Hematopoietic multipotent progenitor cell treated with erythropoietin and hydrocortisone succinate and interleukin-3 and kit ligand, for 17 days (in vitro differentiated cells): ENCODE results near the gene LRRFIP1.
"Not testable (repeated sequence)": the region's sequence is repeated elsewhere in the genome, so short reads cannot be mapped to it uniquely, and the experiment has no call there.

ENCODE experiments used
- DNase-seq: peaks from one replicate; pipeline ENCODE4 v3.0.0-alpha.2; 2015; ENCODE audit warnings: low spot score

Gene LRRFIP1

GRCh38 chr2:237627441-237628246 is at the start of gene LRRFIP1:
Gene LRRFIP1 (plus strand): TSS chr2:237627587. CDS start chr2:237627645, 58 bp downstream.
- DNase-seq: no peak

- no peak for DNase-seq
These were observed 49.2 kb upstream of the LRRFIP1 start for GRCh38 chr2:237577956-237578870.

- no peak for DNase-seq
These were observed 46.1 kb upstream of the LRRFIP1 start for GRCh38 chr2:237581326-237581725.

- no peak for DNase-seq
These were observed 45.3 kb upstream of the LRRFIP1 start for GRCh38 chr2:237581751-237582746.

GRCh38 chr2:237583385-237584295 is 43.7 kb upstream of the LRRFIP1 start:
- no peak for DNase-seq

GRCh38 chr2:237585590-237586221 is 41.7 kb upstream of the LRRFIP1 start:
- no peak for DNase-seq

- no peak for DNase-seq
These were observed 39.2 kb upstream of the LRRFIP1 start for GRCh38 chr2:237588044-237588696.

- no peak for DNase-seq
These were observed 36.9 kb upstream of the LRRFIP1 start, which contains the start of gene RAB17 for GRCh38 chr2:237590272-237591140. Gene RAB17 (minus strand): TSS chr2:237590734. CDS start chr2:237586154, 4,580 bp downstream.

- no peak for DNase-seq
These were observed 36.1 kb upstream of the LRRFIP1 start for GRCh38 chr2:237591141-237591881.

- no peak for DNase-seq
These were observed 34.9 kb upstream of the LRRFIP1 start for GRCh38 chr2:237592425-237592980.

GRCh38 chr2:237593036-237593435 is 34.4 kb upstream of the LRRFIP1 start:
- no peak for DNase-seq

- DNase-seq: no peak
These were observed 33.6 kb upstream of the LRRFIP1 start for GRCh38 chr2:237593596-237594320.

GRCh38 chr2:237594514-237594871 is 32.9 kb upstream of the LRRFIP1 start:
- DNase-seq: no peak

- not testable (repeated sequence) for DNase-seq
These were observed 31.4 kb upstream of the LRRFIP1 start for GRCh38 chr2:237595829-237596519.

GRCh38 chr2:237596520-237597195 is 30.7 kb upstream of the LRRFIP1 start:
- DNase-seq: no peak
